GM21786 (cell line): Measurements from ENCODE around the gene MT1M.
A peak's percentile ranks its signal among the peaks of the same experiment; 100 is the strongest.

Experiments used
- ATAC-seq: cut with Tn5 transposase; IDR thresholded peaks from one replicate; pipeline ENCODE4 v1.9.1; 2021; ENCODE audit not compliant: unreplicated experiment

Gene MT1M

DNA sequence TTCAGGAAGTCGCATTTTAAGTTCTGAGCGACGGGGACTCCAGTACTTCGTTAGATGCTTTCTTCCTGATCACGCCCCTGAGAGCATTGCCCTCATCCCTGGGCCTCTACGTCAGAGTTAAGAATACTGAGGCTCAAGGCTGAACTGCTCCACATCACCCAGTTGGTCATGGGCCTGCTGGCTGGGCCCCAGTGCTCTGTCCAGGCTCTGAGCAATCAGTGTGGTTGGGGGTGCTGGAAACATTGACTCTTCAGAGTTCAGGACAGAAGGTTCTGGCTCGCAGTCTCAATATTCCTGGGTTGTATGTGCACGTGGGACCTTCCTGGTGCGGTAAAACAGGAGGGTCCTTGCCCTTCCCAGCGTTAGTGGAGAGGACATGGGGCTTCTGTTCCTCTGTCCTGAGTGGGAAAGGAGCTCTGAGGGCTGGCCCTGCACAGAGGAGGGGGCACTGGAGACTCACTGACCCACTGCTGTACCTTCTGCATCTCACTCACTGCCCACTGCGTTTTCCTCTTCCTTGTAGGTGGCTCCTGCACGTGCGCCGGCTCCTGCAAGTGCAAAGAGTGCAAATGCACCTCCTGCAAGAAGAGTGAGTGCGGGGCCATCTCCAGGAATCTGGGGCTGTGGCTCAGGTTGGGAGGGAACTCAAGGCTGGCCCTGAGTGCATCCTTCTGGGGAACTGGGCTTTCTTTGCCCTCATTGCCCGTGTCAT is 6.4 kb upstream of the MT1M start:
- peak; percentile 9 for ATAC-seq

DNA sequence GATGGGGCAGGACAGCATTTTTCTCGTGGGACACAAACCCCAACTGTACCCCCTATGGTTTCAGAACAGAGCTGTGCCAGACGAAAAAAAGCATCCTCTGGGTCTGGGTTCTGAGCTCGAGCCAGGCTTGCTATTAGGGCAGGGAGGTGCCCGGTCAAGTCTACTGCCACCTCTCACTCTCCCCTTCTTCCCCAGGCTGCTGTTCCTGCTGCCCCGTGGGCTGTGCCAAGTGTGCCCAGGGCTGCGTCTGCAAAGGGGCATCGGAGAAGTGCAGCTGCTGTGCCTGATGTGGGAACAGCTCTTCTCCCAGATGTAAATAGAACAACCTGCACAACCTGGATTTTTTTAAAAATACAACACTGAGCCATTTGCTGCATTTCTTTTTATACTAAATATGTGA is 5.8 kb upstream of the MT1M start:
- no peak for ATAC-seq

DNA sequence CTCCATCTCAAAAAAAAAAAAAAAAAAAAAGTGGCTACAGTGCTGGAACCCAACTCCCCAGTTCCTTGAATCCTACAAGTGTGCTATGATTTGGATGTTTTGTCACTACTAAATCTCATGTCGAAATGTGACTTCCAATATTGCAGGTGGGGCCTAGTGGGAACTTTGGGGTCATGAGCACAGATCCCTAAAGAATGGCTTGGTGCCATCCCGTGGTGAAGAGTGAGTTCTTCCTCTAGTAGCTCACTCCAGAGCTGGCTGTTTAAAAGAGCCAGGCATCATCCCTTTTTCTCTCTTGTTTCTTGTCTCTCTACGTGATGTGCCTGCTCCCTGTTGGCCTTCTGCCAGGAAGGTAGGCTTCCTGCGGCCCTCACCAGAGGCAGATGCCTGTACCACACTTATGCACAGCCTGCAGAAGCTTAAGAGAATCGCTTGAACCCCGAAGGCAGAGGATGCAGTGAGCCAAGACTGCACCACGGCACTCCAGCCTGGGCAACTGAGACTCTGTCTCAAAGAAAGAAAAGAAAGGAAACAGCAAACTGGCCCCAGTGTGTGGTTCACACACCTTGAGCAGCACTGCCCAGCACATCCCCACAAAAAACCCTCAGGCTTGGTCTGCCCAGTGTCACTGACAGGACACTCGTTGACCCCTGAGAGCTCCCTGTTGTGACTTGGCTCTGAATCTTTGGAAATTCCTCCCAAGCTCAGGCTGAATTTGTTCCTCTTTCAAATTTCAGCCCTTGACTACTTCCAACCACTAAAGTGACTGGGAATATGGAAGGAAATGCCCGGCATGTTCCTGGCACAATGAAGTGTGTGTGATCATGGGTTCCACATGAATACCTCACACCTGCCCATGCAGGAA is 3.7 kb upstream of the MT1M start:
- ATAC-seq: no peak

DNA sequence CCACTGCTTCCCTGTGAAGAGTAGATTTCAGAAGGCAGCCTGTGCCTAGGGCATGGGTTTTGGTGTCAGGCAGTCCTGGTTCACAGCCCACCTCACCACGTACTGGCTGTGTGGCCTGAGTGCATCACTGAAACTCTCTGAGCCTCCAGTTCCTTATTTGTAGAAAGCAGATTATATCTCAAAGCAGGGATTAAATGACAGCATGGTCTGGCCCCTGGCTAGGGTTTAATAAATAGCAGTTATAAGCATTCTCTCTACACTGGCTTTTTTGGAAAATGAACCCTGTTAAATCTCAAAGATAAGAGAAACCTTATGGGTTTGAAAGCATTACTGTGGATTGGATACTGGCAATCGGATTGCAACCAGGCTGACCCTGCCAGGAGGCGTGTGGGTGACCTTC is 2.9 kb upstream of the MT1M start:
- ATAC-seq: no peak

DNA sequence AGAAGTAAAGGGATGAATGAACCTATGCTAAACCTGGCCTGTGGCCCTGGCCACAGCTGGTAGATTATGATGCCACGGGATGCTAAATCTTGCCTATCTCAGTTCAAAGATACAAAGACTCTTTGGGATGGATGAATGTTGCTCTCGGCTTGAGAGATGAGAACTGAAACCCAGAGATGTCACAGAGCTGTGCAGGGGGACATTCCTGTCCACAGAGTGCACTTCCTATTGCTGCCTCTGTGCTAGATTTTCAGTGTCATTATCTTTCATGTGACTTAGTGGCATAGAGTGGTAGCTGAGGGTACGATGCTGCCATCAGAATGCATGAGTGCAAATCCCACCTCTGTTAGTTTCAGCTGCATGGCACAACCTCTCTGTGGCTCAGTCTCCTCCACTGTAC is 2.3 kb upstream of the MT1M start:
- ATAC-seq: peak; percentile 76

DNA sequence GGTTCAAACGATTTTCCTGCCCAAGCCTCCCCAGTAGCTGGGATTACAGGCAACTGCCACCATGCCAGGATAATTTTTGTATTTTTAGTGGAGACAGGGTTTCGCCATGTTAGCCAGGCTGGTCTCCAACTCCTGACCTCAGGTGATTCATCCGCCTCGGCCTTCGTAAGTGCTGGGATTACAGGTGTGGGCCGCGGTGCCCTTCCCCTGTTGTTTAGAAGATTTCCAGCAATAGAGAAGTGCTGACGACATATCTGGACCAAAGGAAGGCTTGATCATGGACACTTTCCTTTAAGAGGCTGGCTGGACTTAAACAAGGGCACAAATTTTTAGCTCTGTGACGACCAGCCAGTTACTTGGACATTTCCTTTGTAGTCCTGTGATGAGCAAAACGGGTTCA is 1.3 kb upstream of the MT1M start:
- ATAC-seq: no peak

DNA sequence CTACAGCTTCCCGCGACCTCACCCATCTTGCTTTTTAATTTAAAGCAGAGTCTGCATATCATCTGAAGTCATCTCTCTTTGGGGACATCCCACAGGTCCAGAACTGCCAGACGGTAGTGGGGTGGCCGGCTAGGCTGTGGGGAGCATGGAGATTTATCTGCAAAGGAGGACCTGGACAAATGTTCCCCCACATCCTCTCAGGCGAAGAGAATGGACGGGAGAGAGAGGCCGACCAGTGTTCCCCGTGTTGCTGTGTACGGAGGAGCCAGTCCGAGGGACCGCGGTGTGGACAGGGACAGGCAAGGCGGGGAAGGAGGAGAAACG is 665 bp upstream of the MT1M start:
- ATAC-seq: no peak

DNA sequence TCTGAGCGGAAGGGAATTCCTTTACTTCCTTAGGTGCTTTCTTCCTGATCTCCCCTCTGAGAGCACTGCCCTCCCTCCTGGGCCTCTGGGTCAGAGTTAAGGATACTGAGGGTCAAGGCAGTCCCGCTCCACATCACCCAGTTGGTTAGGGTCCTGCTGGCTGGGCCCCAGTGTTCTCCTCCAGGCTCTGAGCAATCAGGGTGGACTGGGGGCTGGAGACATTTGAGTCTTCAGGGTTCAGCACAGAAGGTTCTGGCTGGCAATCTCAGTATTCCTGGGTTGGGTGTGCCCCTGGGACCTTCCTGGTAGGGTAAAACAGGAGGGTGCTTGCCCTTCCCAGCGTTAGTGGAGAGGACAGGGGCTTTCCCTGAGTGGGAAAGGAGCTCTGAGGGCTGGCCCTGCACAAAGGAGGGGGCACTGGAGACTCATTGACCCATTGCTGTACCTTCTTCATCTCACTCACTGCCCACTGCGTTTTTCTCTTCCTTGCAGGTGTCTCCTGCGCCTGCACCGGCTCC is 448 bp downstream of the MT1M start:
- no peak for ATAC-seq

DNA sequence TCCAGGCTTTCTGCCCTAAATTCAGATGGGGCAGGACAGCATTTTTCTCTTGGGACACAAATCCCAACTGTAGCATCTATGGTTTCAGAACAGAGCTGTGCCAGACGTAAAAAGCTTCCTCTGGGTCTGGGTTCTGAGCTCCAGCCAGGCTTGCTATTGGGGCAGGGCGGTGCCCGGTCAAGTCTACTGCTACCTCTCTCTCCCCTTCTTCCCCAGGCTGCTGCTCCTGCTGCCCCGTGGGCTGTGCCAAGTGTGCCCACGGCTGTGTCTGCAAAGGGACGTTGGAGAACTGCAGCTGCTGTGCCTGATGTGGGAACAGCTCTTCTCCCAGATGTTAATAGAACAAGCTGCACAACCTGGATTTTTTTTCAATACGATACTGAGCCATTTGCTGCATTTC is 1.1 kb downstream of the MT1M start:
- ATAC-seq: no peak

DNA sequence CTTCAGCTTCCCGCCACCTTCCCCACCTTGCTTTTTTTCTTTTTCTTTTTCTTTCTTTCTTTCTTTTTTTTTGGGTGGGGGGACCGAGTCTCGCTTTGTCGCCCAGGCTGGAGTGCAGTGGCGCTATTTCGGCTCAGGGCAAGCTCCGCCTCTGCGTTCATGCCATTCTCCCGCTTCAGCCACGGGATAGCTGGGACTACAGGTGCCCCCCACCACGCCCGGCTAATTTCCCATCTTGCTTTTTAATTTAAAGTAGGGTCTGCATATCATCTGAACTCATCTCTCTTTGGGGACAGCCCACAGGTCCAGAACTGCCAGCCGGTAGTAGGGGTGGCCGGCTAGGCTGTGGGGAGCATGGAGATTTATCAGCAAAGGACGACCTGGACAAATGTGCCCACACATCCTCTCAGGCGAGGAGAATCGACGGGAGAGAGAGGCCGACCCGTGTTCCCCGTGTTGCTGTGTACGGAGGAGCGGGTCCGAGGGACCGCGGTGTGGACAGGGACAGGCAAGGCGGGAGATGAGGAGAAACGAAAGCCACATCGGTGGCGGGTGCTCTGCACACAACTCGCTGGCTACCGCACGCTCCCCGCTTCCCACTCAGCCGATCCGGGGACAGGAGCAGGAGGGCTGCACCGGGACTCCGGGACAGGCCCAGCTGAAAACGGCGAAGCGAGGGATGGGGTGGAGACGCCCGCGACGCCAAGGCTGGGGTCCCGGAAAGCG is 2.4 kb downstream of the MT1M start:
- no peak for ATAC-seq

DNA sequence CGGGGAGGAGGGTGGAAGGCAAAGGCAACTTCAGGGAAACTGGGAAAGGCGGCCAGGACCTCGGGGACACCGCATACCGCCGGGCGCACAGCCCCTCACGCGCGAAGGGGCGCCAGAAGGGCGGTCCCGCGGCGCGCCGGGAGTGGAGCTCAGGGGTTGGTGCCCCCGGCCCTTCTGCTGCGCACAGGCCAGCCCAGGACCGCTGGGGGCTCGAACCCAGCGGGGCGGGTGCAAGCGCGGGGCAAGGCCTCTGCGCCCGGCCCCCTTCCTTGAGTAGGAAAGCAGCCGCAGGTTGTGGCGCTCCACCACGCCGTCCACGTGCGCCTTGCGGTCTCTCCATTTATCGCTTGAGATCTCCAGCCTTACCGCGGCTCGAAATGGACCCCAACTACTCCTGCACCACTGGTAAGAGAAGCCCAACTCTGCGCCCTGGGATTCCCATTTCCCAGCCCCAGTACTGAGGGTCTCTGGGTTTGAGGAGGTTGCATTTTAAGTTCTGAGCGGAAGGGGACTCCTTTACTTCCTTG is 3.0 kb downstream of the MT1M start:
- ATAC-seq: no peak

DNA sequence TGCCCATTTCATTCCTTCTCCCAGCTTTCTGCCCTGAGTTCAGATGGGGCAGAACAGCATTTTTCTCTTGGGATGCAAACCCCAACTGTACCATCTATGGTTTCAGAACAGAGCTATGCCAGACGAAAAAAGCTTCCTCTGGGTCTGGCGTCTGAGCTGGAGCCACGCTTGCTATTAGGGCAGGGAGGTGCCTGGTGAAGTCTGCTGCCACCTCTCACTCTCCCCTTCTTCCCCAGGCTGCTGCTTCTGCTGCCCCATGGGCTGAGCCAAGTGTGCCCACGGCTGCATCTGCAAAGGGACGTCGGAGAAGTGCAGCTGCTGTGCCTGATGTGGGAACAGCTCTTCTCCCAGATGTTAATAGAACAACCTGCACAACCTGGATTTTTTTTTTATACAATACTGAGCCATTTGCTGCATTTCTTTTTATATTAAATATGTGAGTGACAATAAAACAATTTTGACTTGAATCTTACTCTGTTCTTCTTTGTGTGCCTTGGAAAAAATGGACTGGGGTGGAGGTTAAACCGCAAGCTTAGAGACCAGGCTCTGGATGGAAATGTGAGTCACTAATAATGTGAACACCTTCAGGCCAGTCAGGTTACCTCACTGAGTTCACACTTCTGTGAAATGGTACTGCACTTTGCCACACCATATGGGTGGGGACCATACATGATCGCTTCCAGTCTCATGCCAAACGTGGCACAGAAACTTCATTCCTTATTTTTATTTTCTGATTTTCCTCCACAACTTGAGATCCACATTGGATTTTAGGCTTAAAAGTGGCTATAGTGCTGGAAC is 4.4 kb downstream of the MT1M start:
- ATAC-seq: no peak

DNA sequence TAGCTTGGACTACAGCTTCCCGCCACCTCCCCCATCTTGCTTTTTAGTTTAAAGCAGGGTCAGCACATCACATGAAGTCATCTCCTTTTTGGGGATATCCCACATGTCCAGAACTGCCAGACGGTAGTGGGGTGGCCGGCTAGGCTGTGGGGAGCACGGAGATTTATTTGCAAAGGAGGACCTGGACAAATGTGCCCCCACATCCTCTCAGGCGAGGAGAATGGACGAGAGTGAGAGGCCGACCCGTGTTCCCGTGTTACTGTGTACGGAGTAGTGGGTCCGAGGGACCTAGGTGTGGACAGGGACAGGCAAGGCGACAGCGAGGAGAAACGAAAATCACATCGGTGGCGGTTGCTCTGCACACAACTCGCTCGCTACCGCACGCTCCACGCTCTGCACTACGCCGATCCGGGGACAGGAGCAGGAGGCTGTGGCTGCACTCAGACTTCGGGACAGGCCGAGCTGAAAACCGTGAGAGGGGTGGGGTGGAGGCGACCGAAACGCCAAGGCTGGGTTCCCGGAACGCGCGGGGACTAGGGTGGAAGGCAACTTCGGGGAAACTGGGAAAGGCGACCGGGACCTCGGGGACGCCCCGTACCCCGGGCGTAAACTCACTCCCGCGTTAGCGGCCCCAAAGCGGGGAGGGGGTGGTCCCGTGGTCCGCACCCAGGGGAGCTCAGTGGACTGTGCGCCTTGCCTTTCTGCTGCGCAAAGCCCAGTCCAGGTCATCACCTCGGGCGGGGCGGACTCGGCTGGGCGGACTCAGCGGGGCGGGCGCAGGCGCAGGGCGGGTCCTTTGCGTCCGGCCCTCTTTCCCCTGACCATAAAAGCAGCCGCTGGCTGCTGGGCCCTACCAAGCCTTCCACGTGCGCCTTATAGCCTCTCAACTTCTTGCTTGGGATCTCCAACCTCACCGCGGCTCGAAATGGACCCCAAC is 5.6 kb downstream of the MT1M start, which contains the start of gene MT1A:
Gene MT1A (plus strand): TSS at position 853 of the 937 bp plus-strand sequence. CDS start 73 bp downstream, at position 926.
- ATAC-seq: no peak

DNA sequence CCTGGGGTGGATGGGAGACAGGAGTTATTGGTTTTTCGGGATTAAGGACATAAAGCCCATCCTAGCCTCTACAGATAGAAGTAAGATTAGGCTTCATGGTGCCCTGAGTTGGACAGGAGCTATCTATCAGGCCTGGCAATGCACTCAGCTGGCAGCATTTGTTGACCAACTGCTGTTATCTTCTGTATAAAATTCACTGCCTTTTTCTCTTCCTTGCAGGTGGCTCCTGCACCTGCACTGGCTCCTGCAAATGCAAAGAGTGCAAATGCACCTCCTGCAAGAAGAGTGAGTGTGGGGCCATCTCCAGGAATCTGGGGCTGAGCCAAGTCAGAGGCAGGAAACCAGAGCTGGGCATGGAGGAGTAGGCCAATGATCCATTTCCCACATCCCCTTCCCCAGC is 6.6 kb downstream of the MT1M start:
- ATAC-seq: no peak

DNA sequence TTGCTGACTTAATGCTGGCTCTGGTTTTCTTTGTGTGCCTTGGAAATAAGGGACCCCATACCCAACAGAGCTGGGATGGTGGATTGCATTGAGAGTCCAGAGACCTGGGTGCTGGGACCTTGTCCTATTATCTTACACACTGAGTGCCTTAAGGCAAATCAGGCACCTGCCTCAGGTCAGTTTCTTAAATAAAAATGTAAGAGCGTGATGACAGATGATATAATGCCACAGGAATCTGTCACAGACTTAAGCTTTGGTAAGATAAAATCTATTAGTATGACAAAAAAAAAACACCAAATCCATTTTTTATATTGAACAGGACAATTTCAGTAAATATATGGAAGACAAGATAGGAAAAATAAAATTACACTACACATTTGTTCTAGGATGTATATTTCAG is 7.6 kb downstream of the MT1M start:
- ATAC-seq: no peak

DNA sequence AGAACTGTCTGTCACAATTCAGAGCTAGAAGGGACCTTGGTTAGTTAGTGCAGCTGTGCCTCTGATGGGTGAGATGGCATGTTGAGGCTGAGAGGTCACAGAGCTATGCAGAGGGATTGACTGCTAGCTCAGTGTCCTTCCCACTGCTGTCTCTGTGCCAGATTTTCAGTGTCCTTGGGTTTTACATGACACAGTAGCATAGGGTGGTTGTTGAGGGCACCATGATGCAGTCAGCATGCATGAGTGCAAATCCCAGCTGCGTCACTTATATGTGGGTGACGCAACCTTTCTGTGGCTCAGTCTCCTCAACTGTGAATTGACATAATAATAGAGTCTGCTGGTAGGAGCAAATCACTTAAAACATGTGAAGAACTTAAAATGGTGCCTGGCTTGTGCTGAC is 8.7 kb downstream of the MT1M start:
- no peak for ATAC-seq

DNA sequence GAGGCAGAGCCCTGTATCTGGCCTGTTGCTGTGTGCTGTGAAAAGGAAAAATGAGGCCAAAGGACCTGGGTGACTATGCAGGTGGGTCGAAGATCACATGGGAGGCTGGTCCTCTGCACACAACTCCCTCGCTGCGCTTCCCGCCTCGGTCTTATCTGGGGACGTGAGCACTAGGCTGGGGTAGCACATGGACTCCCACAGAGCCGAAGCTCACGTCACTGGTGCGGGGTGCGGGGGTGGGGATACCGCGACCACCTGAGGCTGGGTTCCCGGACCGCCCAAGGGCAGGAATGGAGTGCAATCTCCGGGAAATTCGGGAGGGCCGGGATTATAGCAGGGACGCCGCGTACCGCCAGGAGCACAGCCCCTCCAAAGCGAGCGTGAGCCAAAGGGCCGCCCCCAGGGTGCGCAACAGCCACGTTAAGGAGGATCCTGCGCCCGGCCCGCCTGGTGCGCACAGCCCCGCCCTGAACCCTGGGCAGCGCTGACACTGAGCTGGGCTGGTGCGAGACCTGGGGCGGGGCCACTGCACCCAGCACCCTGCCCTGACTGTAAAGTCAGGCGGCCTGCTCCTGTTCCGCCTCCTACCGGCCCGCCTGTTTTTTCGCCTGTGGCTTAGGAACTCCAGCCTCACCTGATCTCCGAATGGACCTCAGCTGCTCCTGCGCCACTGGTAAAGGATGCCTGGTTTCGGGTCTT is 10.8 kb downstream of the MT1M start:
- peak; percentile 76 for ATAC-seq

DNA sequence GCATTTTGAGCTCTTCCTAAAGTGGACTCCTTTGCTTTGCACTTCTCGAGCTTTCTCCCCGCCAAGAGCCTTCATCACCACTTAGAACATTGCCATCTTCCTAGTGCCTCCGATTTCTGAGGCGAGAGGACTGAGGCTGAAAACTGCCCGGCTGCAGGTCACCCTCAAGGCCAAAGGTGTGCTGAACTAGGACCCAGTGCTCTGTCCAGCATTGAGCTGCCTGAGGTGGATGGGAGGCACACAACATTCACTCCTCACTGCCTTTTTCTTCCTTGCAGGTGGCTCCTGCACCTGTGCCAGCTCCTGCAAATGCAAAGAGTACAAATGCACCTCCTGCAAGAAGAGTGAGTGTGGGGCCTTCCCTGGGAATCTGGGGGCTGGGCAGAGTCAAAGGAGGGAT is 11.4 kb downstream of the MT1M start:
- ATAC-seq: no peak

DNA sequence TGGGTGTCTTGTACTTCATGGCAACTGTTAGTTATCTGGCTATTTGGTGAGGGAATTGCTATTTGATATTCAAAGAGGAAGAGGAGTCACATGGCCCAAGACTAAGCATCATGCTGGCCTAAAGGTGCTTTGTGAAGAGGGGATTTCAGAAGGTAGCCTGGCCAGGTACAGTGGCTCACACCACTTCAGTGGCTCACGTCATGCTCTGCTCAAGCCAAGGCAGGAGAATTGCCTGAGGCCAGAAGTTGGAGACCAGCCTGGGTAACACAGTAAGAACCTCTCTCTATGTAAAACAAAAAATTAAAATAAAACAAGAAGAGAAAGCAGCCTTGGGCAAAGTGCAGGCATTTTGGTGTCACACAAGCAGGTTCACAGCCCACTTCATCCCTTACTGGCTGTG is 12.9 kb downstream of the MT1M start:
- no peak for ATAC-seq
